GM21526 (cell line): ENCODE data around the gene TP53TG5.

Experiments
- ATAC-seq: cut with Tn5 transposase; IDR thresholded peaks from one replicate; pipeline ENCODE4 v1.9.1; 2021; ENCODE audit warnings: moderate library complexity; ENCODE audit not compliant: unreplicated experiment, low FRiP score

The TP53TG5 gene

GRCh38 chr20:45336530-45337366, 41.4 kb downstream of the TP53TG5 start:
- no peak for ATAC-seq

DNA sequence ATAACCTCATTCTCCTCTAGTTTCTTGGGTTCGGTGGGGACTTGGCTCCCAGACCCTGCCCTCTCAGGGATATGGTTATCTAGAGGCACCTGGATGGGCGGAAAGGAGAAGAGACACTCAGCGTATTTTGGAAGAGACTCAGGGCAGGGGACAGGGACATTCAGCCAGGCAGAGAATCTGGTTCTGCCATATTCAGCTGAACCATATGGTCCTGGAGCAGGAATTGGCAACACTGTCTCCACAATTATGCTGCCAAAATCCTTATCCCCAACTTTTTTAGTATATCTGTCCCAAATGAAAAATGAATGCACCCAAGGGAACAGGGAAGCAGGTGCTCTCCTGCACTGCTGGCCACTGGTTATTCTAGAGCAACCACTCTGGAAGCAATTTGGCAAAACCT, 47.6 kb downstream of the TP53TG5 start:
- no peak for ATAC-seq

DNA sequence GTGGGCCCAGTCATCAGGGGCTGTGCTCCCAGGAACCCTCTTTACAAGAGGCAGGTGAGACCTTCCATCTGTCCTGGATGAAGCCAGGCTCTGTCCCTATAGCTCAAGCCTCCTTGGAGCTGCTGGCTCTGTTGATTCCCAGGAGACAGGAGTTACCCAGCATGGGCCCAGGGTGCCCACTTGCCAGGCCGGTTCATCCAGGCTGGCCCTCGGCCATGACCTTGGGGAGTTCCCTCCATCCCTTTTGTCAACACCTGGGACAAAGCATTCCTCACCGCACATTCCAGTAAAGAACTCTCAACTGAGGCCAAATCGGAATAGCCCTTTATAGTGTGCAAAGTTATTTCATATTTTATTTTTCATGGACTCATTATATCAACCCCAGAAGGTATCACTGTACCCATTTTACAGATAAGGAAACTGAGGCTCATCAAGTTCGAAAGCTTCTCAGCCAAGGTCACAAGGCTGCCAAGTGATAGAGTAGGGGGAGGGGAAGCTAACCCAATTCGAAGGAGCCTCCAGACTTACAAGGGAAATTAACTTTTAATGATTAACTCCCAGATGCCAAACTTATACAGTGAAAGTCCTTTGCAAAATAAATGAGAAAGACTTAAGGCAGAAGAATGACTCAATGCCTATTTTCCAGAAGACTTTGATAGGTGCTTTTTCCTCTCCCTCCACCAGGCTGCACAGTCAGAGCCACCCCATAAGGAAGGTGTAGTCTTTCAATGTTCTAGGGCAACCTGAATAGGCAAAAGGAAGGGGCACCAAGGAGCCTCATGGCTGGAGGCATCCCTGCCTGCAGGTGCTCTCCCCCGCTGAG, 48.4 kb downstream of the TP53TG5 start:
- no peak for ATAC-seq

DNA sequence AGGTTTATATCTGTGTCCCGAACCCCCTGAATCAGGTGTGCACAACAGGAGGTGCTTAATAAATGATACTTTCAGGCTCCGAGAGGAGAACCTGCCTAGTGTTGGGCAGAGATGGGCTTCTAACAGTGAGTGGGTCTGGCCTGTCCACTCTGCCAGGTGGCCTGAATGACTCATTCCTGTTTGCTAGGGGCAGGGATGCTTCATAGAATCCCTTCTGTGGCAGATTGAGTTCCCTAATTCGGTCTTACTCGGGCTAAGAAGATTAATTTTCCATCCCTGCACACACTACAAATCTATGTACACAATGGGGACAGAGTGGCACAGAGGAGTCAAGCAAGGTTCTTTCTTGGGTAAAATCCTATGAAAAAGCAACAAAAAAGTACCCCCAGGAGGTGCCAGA, 49.7 kb downstream of the TP53TG5 start:
- ATAC-seq = no peak

- no peak for ATAC-seq
These were observed 52.8 kb downstream of the TP53TG5 start for GRCh38 chr20:45325371-45325770.

DNA sequence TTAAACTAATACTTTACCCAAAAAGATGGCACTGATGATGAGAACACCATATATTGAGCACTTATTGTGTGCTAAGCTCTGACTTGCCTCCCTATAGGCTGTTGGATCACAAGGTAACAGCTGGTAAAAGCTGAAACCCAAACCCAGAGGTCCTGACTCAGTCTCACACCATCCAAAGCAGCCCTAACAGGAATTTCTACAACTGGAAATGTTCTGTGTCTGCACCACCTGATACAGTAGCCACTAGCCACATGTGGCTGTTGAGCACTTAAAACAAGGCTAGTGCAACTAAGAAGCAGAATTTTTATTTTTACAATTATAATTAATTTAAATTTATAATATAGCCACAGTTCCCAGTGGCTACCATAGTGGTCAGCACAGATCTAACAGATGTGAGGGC, 54.4 kb downstream of the TP53TG5 start:
- ATAC-seq = no peak

DNA sequence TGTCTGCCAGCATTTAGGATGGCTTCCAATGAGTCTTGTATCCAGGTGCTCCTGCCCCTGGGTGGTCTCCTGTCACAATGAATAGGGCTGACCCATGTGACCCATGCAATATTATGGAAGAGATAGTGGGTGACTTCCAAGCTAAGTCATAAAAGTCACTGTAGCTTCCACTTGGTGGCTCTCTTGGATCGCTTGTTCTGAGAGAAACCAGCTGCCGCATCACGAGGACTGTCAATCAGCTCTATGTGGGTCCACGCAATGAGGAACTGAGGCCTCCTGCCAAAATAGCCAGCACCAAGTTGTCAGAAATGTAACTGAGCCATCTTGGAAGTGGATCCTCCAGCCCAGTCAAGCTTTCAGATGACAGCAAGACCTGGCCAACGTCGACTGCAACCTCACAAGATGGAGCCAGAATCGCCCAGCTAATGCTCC, 55.2 kb downstream of the TP53TG5 start:
- no peak for ATAC-seq
